ENCODE data around the gene NSA2.

NSA2 gene

GRCh38 chr5:74822288-74822687 is 55.2 kb downstream of the NSA2 start:
- no peak for DNase-seq

GRCh38 chr5:74829413-74829812 is 62.4 kb downstream of the NSA2 start:
- no peak for DNase-seq
